GM18526 (cell line): ENCODE measurements around the gene RABGEF1.

ENCODE experiments used
- POLR2A ChIP-seq: IDR thresholded peaks from 3 replicates; pipeline ENCODE4 v1.6.1; 2011; ENCODE audit not compliant: insufficient read length; ENCODE audit errors: extremely low read depth

RABGEF1 gene

DNA sequence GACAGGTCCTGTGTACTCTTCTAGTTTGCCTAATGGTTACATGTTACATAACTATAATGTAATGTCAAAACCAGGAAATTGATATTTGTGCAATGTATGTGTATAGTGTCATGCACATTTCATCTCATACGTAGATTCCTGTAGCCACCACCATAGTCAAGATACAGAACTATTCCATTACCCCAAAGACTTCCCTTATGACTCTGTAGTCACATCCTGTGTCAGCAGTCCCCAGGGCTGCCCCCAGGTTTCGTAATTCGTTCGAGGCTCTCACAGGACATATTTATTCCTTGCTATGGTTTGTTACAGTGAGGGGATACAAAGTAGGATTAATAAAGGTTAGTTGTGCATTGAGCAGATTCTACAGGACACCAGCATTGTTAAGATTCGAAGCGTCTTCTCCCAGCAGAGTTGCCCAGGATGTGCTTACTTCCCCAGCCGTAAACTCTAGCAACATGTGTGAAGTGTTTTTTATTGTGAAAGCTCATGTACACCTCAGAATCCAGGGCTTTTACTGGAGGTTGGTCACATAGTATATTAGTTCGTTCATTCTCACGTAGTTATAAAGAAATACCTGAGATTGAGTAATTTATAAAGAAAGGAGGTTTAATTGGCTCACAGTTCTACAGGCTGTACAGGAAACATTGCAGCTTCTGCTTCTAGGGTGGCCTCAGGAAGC, 18.6 kb downstream of the RABGEF1 start:
- no peak for TF ChIP-seq POLR2A

DNA sequence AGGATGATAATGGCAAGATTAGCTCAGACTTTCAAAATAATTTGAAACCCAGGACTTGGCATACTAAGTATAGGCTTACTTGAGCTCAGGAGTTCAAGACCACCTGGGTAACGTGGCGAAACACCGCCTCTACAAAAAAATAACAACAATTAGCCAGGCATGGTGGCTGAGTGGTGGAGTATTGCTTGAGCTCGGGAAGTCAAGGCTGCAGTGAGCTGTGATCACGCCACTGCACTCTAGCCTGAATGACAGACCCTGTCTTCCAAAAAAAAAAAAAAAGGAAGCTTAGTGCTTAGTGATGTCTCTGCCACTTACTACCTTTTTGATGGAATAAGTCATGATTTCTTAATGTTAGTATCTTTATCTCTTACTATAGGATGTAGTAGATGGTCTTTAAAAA, 25.5 kb downstream of the RABGEF1 start:
- TF ChIP-seq POLR2A: no peak

DNA sequence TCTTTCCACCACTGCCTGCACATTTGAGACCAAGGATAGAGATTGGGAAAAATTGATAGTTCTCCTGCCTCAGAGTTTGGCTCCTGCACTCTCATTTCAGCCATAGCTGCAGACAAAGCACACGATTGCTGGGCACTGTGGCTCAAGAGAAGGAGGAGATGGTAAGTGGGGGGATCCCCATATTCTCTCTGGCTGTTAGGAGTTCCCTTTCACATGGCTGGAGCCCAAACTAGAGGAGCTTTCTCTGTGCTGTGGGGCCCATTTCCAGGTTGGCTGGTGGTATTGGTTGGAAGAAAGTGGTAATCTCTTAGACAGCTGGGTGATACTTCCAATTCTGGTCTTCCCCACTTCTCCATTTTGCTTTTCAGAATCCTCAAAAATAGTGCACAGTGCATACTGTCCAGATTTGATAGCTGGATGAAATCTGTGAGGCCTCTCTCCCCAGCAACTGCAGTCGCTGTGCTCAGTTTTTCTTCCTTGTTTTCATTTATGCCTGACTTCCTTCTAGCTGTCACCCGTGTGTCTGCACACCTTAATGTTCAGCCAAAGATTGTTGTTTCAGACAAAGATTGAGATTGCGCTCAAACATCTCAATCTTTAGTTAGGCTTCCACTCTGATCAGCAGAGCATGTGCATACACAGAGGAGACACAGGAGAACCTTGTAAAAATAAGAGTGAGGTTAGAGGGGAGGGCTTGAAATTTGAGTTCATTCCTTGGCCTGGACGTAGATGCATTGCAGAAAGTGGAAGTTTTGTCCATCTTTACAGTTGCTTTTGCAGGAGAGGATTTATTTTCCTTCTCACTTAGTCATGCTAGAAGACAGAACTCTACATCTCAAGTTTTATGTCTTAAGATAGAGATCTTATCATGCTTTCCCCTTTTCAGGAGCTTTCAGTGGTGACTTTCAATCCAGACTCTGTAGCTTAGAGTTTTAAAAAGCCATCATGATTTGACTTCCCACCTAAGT, 28.6 kb downstream of the RABGEF1 start:
- no peak for TF ChIP-seq POLR2A

DNA sequence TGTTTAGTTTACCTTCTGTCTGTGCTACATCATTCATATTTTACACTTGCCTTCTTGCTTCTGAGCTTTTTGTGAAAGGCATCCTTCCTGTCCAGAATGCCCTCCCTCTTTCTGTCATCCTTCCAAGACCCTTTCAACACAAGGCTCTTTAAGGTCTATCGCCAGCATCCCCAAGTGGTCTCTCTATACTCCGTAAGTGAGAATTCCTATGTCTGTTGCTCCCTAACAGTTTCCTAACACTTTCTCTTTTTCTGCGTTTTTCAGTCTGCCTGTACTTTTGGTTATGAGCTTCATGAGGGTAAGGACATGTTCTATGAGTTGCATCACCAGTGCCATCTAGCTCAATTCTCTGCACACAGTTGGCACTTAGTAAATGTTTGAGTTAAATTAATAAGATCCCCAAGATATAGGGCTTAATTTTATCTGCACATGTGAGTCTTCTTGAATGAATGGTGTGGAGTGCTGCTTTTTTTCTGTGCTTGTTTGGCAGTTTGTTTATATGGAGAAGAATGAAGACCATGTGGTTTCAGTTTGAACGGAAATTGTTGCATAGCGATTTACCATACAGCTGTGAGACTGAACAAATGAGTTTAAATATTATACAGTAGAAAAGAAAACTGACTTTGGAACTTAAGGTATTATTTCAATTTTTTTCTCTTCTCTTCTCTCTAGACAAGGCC, 29.4 kb downstream of the RABGEF1 start:
- no peak for TF ChIP-seq POLR2A

DNA sequence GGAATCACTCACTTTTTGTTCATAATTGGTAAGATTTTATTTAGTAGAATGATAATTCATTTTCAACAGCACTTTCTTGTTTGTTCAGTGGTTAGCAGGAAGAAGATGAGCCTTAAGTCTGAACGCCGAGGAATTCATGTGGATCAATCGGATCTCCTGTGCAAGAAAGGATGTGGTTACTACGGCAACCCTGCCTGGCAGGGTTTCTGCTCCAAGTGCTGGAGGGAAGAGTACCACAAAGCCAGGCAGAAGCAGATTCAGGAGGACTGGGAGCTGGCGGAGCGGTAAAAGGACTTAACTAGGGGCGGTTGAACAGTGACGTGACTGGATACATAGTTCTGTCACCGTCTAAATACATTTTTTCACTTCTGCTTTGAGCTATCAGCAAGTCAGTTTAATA, 31.3 kb downstream of the RABGEF1 start:
- TF ChIP-seq POLR2A: no peak

DNA sequence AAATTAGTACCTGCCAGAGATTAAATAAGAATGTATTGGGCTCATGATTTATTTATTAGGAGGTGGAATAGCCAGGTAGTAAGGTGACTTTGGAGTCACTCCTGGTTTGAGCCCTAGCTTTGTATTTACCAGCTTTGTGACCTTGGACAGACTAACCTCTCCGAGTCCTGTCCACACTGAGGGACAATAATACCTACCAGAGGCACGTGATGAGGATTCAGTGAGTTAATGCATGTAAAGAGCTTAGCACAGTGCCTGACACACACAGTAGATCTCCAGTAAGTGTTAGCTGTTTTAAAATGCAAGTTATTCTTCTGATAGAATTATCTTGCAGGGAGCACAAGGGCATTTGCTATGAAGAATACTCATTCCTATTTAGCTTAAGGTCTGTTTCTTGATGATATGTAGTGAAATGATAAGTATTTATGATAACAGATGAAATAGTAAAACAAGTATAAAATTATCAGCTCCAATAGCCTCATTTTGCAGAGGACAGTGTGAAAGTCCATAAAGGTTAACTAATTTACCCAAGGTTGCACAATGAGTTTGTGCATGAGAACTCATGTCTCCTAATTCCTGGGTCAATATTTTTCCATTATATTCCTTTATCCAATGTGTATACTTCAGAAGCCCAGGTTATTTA, 36.4 kb downstream of the RABGEF1 start:
- no peak for TF ChIP-seq POLR2A

DNA sequence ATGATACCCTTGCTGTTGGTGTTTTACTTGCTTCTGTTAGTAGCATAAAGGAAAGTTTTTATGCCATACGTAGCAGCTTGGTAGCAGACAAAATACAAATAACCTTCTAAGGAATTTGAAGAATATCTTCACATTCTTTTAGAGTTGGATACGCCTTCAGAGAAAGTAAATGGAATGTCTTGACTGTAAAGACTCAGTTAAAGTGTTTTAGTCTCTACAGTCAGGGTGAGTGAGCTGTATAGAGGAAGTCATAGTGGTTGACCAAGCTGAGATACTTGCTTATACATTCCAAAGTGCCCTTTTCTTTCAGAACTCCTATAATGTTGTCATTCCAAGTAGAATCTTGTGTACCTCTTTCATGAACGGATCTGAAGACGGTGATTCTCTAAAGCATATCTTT, 37.7 kb downstream of the RABGEF1 start:
- TF ChIP-seq POLR2A: no peak

DNA sequence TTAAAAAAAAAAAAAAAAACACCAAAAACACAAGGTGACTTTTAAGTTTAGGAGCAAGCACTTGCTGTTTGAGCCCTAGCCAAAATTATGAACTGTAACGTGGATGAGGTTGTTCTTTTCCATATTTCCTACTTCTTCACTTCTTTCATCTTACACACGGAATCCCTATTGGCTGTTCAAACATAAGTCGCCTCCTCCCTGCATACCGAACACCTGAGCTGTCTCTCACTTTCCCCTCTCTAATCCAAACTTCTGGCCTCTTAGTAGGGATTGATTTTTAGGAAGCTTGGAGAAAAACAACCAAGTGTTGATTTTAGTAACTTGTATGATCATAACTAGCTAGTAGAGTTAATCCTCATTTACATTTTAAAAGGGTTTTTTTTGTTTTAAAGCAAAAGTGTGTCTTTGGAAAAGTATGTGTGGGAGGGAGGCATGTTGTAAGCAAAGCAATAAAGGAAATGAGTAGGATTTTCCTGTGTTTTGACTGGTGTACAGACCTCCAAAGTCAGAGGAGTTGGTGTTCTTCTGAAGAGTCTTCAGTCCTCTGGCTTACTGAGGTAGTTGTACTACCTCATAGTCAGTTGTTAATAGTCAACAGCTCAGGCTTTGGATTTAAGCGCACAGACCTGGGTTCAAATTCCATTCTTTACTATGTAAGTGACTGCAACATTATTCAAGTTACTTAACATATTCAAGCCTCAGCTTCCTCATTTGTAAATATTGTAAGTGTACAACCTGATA, 39.3 kb downstream of the RABGEF1 start:
- TF ChIP-seq POLR2A: no peak

DNA sequence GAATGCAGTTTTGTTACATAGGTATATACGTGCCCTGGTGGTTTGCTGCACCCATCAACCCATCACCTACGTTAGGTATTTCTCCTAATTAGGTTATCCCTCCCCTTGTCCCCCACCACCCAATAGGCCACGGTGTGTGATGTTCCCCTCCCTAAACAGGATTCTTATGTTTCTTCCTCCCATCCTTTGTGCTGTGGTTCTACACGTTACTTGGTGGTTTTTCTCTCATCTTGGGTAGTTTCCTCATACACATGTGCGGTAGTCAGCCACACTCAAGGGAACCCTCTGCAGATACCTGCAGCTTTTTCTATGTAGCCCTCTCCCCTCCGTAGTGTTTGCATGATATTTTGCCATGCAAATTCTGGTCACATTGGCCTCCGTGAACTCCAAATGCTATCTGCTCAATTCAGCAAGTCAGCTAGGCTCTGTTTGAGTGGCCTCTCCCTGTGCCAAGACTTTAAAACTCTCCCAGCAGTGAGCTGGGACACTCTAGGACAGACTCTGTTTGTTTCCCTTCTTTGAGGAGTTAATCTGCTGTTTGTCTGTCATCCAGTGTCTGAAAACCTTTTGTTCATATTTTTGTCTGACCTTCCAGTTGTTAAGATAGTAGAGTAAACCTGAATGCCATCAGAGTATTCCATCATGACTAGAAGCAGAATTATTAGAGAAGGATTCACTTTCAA, 41.0 kb downstream of the RABGEF1 start:
- TF ChIP-seq POLR2A: no peak

DNA sequence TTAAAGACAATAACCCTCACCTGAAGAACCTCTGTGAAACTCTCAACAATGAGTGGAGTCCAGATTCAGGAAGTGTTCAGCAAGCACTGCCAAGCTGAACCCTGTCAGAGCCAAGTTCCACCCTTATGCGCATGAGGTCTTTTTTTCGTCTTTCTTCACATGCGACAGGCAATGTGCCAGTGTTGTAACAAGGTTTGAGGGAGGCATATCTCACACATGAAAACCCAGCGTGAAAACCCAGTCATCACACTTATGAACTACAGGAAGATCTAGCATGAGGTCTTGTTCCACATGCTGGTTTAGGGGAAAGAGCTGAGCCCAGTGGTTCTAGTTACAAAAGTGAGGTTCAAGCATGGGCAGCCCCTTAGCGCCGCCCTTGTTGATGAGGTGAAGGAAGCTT, 49.7 kb downstream of the RABGEF1 start:
- no peak for TF ChIP-seq POLR2A

DNA sequence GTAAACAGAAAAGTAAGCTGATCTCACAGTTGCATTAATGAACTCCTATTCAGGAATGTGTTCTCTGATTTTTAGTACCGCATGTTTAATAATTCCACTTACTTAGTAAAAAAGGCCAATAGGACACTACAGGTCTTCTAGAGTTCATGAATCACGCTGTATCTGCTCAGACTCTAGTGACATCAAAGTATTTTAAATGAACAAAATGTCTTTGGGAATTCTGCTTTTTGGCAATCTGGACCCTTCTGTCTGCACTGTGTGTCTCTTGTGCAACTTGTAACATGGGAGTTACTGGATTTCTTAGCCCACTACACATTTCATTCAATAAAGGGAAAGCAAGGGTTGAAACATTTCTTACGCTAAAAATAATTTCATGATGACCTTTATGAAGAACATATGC, 50.2 kb downstream of the RABGEF1 start:
- no peak for TF ChIP-seq POLR2A

DNA sequence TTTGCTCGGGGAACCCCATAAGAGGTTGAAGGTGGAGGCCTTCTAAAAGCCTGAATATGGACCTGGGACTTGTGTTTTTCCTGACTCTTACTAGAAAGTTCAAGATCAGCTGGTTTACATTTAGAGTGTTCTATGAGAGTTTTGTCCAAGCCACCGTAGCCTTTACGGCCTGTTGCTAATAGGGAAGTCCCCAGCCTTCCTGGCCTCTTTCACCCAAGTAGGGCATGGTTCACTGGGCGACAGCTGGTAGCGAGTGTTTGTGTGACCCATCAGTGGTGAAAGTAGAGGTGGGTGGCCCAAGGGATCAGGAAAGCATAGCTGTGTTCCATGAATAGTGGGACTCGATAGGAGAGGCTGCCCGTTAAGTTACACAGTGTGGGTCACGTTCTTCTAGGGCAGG, 60.1 kb downstream of the RABGEF1 start:
- no peak for TF ChIP-seq POLR2A

DNA sequence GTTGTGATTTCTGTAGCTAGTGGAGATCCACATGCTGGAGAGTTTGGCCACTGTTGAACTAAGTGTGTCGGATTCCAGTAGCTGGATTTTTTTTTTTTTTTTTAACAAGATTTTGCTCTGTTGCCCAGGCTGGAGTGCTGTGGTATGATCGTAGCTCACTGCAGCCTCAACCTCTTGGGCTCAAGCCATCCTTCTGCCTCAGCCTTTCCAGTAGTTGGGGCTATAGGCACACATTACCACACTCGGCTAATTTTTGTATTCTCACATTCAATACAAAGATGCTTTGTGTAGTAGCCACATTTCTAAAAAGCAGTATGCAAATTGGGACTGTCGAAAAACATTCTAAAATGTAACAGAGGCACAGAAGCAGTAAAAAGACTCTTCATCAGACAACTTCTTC, 63.5 kb downstream of the RABGEF1 start:
- no peak for TF ChIP-seq POLR2A

DNA sequence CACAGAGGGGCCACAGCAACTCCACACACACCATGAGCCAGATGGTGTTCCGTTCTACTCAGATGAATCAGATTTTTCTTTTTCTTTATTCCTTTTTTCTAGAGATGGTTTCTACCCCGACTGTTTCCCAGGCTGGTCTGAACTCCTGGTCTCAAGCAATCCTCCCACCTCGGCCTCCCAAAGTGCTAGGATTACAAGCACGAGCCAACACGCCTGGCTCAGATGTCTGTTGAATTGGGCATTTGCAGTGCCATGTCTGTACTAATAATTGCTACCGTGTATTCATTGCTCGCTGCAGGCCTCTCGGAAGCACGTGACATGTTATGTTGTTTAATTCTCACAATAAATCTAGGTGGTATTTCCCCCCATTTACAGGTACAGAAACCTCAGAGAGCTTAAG, 67.2 kb downstream of the RABGEF1 start:
- TF ChIP-seq POLR2A: no peak
